Activated CD4-positive, alpha-beta T cell treated with anti-CD3 and anti-CD28 coated beads for 48 hours (primary cell): Measurements from ENCODE around the gene GALC.
A peak's percentile ranks its signal among the peaks of the same experiment; 100 is the strongest.

Source experiments
- DNase-seq: peaks from one replicate; pipeline ENCODE4 v3.0.0-alpha.2; 2020

The GALC gene

DNA sequence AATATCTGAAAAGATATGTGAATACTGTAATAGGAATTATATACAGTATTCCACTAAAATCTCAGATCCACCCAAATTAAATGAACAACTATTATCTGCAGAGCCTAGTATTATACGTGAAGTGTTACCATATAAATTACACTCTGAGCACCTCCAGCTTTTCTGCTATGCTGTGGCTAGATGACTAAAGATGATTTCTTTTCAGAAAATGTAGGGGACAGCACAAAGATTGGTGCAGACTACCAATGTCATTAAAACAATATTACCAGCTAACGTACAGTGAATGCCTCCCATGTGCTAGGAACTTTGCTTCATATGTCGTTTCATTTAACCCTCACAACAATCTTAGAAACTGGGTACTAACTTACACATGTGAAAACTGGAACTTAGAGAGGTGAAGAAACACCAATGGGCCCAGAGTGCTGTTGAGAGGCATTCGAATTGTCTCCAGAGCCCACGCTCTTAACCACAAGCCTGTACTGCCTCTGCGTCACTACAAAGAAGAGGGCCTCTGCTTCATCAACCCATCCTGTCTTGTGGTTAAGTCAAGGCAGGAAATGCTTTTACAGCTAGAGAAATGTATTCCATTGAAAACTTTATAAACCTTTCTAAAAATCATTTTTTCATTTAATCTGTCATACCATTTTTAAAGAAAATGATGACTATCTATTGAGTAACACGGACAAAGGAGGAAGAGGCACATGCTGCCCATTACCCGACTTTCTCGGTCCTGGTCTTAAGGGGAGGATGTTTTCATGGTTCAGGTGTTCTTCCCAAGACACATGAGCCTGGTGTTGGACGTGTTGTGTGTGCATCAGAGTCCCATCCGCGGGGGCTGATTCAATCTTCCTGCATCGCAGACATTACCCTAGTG is 13.2 kb upstream of the GALC start:
- peak; percentile 74 for DNase-seq

DNA sequence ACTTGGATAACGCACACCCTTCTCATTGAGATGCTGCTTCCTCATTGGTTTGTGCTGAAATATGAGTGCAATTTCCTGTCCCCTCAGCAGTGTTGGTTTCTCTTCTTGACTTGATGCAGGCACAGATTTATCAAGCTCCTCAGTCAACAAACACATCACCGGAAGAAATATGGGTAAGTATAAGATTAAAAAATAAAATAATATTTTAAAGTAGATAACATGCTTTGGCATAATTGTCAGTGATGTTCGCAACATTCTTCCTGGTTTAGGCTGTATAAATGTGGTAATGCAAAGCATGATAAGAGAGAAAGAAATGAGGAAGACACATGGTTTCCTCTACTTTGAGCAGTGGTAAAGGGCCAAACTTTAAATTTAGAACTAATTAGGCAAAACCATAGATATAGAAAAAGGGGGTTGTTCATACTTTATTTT is 12.1 kb upstream of the GALC start, which contains the start of gene GPR65:
Gene GPR65, plus strand, starts transcription at position 86 of the 432 bp plus-strand sequence. CDS start 5,713 bp downstream, outside the sequence.
- peak; percentile 28 for DNase-seq

DNA sequence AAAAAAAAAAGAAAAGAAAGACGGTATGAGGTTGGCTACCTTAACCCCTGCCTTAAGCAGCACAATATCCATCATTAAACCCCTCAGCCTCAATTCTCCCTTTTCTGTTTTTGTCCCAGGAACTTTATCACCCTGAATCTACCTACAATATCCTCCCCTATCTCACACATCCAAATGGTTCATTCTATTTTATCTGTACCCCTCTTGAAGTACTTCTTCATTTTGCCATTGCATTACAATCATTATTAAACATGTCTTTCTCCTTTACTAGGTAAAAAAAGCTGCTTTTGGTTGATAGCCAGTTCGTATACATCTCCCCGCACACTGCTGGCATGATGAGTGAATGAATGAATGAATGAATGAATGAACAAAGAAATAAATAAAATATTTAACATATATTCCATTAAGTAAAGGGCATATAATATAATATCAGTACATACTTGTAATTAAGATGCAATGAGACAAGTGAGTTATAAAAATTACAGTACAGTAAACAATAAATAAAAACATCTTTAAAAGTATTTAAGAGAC is 11.6 kb upstream of the GALC start:
- no peak for DNase-seq

DNA sequence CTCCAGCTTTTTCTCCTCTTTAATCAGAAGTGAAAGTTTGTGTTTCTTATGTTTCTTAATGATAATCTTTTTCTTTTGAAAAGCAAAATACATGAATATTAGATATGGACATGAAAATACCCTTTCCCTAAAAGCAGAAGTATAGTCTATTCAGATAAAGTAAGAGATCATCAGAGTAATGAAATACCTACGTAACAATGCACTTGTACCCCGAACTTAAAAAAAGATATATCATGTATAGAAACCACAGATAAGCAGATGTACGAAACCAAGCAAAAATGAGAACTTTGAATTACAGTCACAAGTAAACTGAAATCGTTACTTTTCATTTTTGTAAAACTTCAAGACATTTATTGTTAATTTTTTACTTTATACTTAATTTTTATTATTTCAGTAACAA is 10.4 kb upstream of the GALC start:
- no peak for DNase-seq

DNA sequence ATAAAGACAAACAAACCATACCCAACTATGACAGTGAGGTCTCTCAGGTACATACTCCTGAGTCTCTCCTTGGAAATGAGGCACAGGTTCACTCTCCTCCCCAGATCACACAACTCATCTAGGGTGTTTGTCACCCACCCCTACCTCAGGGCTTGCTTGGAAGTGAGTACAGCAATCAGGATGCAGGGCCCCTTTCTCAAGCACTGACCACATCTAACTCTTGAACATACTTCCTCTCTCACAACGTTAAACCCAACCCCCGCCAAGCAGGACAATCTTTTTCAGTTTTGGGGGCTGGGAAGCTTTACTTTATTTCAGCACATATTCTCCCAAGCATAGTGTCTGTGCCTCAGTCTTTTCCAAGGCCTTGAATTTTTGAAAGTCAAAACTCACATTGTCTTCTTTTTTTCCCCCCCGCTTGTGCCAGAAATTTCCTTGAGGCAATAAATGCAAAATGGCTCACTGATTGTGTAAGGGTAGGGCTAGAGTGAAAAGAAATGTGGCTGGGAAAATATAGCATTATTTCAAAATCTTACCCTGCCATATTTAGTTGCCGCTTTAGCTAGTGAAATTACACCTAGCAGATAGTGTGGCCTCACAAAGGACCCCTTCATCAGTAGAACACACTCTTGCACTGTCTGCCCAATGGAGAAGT is 9.6 kb upstream of the GALC start:
- DNase-seq: no peak

DNA sequence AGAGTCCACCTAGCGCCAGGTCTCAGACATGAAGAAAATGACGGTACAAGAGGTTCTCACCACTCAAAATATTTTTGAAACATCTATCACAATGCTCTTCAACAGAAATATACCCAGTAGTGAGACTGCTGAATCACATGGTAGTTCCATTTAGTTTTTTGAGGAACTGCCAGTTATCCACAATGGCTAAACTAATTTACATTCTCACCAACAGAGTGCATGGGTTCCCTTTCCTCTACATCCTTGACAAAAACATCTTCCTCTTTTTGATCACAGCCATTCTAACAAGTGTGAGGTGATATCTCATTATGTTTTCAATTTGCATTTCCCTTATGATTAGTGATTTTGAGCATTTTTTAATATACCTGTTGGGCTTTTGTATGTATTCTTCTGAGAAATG is 6.3 kb upstream of the GALC start:
- no peak for DNase-seq

DNA sequence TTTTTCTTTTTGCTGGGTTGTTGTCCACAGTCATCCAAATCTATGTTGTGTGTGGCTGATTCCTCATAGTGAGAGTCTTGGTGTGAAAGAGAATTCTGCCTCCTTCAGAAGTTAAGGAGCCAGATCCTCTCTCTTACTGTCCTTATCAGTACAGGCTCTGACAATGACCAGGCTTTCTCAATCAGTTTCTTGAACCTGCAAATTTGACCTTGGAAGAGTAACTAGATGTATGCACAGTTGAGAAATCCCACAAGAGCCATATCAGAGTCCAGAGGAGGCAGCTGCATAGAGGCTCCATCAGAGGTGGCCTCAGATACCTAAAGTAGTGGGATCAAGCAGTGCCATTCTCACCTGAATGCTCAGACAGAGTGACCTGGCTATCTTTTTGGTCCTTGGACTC is 5.5 kb upstream of the GALC start:
- no peak for DNase-seq

DNA sequence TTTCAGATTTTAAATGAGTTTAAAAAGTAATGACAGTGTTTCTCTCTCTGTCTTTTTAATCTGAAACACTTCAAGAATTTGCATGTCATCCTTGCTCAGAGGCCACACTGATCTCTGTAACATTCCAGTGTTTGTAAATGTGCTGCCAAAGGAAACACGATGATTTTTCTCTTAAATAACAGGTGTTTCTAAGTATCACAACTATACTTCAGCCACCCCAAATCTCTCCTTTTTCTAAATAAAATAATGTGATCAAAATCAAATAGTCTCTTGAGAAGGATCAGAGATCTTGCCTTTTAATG is 3.3 kb upstream of the GALC start:
- no peak for DNase-seq

DNA sequence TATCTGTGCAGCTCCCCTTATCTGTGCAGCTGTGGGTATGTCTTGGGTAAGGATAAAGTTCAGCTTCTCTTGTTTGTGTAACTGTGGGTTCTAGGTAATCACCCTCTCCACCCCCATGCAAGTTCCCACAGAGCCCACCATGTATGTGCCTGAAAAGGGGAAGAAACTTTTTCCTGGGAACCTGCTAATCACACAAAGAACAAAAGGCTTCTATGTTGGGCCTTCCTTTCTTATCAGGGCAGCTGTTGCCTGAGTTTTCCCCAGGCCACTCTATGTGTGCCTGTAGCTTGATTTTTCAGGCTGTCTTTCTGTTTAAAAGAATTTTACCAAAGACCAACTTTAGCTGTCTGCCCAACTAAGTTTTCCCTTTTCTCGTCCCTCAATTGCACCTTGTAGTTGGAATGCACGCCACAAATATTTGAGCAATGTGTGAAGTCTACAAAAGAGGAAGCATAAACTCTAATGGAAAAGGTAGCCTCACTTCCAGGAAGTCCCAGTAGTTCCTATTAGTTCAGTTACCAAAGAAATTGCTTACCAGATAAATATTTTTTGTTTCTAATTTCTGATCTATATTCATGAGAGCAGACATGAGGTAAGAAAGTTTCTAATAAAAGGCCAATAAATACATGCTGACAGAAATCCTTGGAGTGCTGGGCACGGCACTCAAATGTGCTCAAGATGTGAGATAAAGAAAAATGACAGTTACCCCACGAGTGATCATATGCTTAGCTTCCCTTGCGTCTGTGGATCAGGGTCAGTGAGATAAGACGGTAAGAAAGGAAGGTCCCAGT is 2.7 kb upstream of the GALC start:
- no peak for DNase-seq

DNA sequence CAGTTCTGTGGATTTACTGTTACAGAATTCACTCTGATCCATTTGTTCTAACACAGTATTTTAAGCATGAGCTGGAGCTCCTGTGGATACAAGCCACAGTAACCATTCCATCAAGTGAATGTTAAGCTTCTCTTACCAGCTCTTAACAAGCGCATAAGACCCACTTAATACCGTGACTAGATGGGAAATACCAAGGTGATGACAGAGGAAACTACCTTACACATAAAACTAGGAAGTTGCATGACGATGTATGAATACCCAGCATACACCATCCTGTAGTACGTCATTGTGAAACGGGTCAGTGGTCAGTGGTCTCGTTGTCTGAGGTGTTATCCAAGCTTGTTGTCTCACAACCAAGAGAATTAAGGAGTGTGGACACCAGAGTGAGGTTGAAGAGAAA is 2.0 kb upstream of the GALC start:
- DNase-seq: peak; percentile 30

DNA sequence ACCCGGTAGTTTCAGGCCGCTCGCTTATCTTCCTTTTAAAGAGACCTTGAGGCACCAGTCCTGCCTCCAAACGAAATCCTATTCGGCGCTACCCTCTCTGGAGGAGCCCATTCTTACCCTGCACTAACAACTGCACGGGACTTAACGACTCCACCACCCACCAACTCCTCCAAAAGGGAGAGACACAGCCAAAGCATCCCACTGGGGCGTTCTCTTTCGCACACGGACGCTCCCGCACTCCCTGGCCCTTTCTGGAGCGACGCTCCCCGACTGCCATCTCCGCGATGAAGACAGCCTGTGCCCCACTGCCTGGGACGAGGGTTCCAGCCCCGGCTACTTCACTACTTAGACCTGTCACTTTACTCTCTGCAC is 650 bp downstream of the GALC start:
- DNase-seq: no peak

DNA sequence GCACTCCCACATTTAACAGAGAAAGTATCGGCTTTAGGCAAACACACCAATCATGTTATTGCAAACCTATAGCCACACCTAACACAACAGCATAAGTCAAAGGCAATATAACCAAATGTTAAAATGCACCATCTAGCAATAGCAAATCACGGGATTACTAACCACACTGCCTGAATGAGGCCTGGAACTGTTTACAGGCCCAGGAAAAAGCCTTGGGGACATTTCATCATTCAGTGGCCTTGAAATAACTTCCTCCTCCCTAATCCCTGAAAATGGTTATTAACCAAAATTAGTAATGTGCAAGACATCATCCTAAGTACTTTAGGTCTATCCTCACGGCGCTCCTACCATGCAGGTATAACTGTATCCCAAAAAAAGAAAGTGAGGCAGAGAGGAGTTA is 2.3 kb downstream of the GALC start:
- no peak for DNase-seq

DNA sequence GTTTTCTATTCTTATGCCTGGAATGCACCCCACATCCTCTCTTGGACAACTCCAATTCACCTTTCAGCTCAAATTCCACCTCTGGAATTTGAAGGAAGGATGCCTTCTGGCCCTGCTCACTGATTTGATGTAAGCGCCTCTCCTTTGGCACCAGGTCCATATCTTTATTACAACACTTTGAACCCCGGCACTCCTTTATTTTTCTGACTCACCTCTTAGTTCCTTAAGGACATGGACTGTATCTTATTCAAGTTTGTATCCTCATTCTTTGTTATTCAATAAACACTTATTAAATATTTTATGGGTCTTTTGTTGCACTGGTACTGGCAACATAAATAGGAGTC is 3.1 kb downstream of the GALC start:
- DNase-seq: no peak

DNA sequence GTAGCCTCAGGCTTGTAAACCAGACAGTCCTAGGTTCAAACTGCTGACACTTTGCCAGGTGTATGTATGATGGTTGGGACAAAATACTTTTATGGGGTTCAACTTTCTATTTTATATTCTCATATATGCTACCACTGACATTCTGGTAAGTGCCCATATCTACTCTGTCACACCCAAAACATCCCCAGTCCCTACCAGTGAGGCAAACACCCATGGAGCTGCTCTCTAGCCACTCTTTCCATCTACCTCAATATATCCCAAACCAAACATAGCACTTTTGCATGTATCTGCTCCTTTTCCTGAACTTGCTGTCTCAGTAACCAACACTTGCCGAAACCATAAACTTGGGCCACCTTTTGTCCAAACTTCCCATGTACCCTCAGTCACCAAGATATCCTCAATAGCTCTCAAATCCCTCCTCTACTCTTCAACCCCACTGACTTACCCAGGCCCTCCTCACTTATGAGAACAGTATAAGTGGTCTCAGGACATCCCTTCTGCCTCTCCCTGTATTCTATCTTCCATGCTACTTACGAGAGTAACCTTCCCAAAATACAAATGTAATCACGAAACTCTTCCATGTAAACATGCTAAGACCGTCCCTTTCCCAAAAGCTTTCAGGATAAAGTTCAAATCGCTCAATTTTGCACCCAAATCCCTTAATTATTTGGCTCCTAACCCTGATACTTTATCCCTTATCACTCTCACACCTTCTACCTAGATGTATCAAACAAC is 3.6 kb downstream of the GALC start:
- DNase-seq: no peak

DNA sequence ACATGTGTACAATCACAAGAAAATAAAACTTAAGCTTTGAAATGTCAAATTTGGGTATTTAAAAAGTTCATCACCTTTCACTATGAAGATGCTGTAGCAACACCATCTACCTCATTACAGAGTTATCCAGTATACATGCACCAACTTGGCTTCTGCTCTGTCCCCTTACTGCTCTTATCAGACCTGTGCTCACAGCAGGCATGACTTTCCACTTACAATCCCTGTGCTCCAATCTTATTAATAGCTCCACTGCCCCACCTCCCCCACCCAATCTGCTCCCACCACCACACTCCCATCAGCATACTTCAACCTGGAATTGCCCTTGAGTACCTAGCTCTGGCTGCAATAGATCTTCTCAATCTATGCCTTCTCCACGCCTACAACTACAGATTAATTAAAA is 13.3 kb downstream of the GALC start:
- no peak for DNase-seq

DNA sequence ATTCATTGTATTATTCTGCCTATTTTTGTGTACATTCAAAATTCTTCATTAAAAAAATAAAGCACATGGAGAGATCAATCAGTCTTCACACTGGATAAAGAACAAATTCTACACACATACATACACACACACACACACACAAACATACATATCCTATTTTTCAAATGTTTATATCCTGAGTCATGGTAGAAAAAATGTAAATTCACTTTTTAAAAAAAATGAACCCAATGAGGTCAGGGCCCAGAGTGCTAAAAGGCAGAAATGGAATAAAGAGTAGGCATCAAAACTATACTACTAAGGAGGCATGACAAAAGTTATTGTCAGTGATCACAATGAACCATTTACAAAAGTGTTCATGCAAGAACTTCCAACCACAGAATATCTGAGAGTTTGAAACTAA is 17.3 kb downstream of the GALC start:
- DNase-seq: no peak

DNA sequence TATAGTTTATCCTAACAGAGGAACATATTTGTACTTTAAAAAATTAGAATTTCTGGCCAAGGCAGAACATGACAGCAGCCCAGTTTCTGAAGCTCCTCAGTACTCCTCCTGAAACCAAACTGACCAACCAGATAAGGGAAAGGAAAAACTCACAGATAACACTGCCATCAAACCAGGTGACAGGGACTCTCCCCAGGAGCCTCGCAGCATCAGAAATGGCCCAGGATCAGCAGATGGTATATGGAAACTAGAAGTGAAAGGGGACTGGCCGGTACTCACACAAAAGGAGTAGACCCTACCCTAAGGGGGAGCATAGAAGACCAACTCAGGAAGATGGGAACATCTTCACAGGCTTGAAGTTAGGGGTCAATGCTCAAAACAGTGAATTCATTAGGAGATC is 22.0 kb downstream of the GALC start:
- DNase-seq: no peak

DNA sequence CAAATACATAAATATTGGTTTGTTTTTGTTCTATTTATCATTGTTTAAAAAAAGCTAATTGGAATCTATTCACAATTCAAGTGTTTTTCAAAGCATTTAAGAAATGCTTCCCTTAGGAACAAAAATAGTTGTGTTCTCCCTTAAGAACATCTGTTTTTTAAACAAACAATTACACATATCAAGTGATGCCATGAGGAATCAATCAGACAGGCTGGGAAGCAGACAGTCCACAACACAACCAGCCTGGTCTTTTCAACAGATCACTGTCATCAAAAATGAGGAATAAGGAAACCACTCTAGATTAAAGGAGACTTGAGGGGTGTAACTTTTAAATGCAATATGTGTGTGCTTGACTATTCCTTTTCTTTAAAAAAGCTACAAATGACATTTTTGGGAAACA is 25.5 kb downstream of the GALC start:
- DNase-seq: no peak

DNA sequence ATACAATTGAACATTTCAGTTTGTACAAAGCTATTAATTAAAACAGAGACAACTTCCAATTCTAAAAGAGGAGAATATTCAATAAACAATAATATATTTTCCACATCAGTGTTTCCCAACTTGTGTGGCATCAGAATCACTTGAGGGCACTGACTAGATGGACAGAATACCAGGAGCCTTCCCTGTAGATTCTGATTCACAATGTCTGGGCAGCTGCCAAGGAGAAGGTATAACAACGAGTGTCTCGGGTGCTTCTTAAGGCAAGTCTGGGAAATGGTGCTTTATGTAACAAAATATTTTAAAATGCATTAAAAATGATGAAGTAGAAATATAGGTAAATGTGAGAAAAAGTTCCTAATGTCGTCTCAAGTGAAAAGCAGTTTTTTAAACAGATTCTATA is 26.2 kb downstream of the GALC start:
- DNase-seq: no peak

DNA sequence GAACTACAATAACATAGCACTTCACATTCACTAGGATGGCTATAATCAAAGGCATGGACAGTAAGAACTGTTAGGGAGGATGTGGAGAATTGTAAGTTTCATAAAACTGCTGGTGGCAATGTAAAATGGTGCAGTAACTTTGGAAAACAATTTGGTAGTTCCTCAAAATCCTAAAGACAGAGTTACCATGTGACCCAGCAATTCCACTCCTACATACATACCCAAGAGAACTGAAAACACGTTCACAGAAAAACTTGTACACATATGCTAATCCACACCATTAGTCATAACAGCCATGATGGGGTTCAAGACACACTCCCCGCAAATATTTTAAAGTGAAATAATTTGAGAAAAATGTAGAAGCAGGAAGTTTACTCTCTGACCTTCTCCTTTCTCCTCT is 31.7 kb downstream of the GALC start:
- DNase-seq: no peak

DNA sequence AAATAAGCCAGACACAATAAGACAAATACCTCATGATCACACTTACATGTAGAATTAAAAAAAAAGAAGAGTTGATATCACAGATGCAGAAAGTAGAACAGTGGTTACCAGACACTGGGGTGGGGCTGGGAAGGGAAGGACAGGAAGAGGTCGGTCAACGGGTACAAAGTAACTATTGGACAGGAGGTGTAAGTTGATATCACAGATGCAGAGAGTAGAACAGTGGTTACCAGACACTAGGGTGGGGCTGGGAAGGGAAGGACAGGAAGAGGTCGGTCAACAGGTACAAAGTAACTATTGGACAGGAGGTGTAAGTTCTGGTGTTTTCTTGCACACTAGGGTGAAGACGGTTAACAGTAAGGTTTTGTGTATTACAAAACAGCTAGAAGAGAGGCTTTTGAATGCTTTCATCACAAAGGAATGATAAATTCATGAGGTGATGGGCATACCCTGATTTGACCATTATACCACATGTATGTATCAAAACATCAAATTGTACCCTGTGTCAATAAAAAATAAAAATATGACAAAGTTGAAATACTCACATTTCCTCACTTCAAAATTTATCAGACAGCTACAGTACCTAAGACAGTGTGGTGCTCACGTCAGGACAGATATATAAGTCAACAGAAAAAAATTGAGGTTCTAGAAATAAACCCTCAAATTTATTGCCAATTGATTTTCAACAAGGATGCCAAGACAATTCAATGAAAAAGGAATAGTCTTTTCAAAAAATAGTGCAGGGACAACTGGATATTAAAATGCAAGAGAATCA is 32.8 kb downstream of the GALC start:
- no peak for DNase-seq

DNA sequence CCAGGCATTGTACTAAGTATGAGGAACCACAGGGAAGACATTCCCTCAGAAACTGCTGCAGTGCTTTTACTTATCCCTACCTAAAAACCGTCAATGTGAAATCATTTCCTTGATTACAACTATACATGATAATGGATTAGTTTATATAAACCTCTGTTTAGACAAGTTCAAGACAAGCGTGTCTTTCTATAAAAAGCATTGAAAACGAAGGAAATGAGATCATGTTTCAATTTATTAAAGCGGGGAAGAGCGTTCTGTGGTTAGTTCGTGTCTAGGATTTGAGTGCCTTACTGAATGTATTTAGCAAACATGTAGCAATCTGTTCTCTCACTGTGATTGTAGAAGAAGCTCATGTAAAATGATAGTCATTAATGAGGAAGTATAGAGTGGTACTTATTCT is 37.5 kb downstream of the GALC start:
- no peak for DNase-seq
